GM23338 (cell line): ENCODE results near the gene RASA3. TPM values are rescaled to one million over a fixed set of nuclear protein-coding genes. Genes with fewer than 3 reads are reported as not detected.

Experiments used
- ATAC-seq: fragments of 200-7000 bp; cut with Tn5 transposase; 3 replicates; pipeline ENCODE4 v1.9.1; 2020
- DNase-seq: peaks from one replicate; pipeline ENCODE4 v3.0.0-alpha.2; 2015; ENCODE audit warnings: low spot score
- H2AFZ ChIP-seq: fragments of 200-600 bp; sonication (generic); 2 replicates; pipeline ENCODE4 v1.8.0; 2016; ENCODE audit warnings: antibody characterized with exemption, mild to moderate bottlenecking, moderate library complexity
- H3F3A ChIP-seq: fragments of 200-600 bp; sonication (generic); replicated peaks from 2 replicates; pipeline ENCODE4 v1.8.0; 2017; ENCODE audit warnings: antibody characterized with exemption, mixed run types, low read depth
- H3K27ac ChIP-seq: fragments of 200-600 bp; sonication (generic); 2 replicates; pipeline ENCODE4 v1.6.1; 2016; ENCODE audit warnings: low read depth
- H3K27me3 ChIP-seq: fragments of 200-600 bp; sonication (generic); 2 replicates; pipeline ENCODE4 v1.8.0; 2016; ENCODE audit warnings: mild to moderate bottlenecking, mixed run types, moderate library complexity; ENCODE audit not compliant: insufficient read depth
- H3K36me3 ChIP-seq: fragments of 200-600 bp; sonication (generic); 2 replicates; pipeline ENCODE4 v1.8.0; 2016; ENCODE audit warnings: mild to moderate bottlenecking; ENCODE audit not compliant: insufficient read depth
- H3K4me1 ChIP-seq: fragments of 200-600 bp; sonication (generic); 2 replicates; pipeline ENCODE4 v1.8.0; 2016; ENCODE audit warnings: mild to moderate bottlenecking, moderate library complexity; ENCODE audit not compliant: insufficient read depth
- H3K4me2 ChIP-seq: fragments of 200-600 bp; sonication (generic); 2 replicates; pipeline ENCODE4 v1.7.1; 2017; ENCODE audit warnings: mixed run types
- H3K4me3 ChIP-seq: fragments of 200-600 bp; sonication (generic); 2 replicates; pipeline ENCODE4 v1.6.1; 2016; ENCODE audit warnings: mixed run types
- H3K79me2 ChIP-seq: fragments of 200-600 bp; sonication (generic); replicated peaks from 2 replicates; pipeline ENCODE4 v1.8.0; 2017; ENCODE audit warnings: mild to moderate bottlenecking; ENCODE audit not compliant: insufficient read depth
- H3K9me2 ChIP-seq: fragments of 200-600 bp; sonication (generic); 2 replicates; pipeline ENCODE4 v1.8.0; 2017; ENCODE audit not compliant: insufficient read depth
- H4K20me1 ChIP-seq: fragments of 200-600 bp; sonication (generic); replicated peaks from 2 replicates; pipeline ENCODE4 v1.8.0; 2017; ENCODE audit warnings: mild to moderate bottlenecking; ENCODE audit not compliant: insufficient read depth
- H3K27ac Mint-ChIP-seq: 2 replicates; pipeline ENCODE4 v1.8.0; 2020; ENCODE audit warnings: inconsistent platforms, mild to moderate bottlenecking, moderate library complexity, mixed read lengths
- H3K27me3 Mint-ChIP-seq: 3 replicates; pipeline ENCODE4 v1.8.0; 2022; ENCODE audit warnings: low read depth, mild to moderate bottlenecking, moderate library complexity, mixed read lengths, inconsistent platforms; ENCODE audit not compliant: insufficient read depth, poor library complexity
- H3K36me3 Mint-ChIP-seq: 3 replicates; pipeline ENCODE4 v1.8.0; 2021; ENCODE audit warnings: low read depth, mild to moderate bottlenecking, inconsistent platforms, moderate library complexity, mixed read lengths
- H3K4me1 Mint-ChIP-seq: 3 replicates; pipeline ENCODE4 v1.8.0; 2020; ENCODE audit warnings: mild to moderate bottlenecking, inconsistent platforms, mixed read lengths
- H3K4me3 Mint-ChIP-seq: 3 replicates; pipeline ENCODE4 v1.8.0; 2021; ENCODE audit warnings: moderate library complexity, mild to moderate bottlenecking, inconsistent platforms, mixed read lengths
- H3K9me3 Mint-ChIP-seq: 3 replicates; pipeline ENCODE4 v1.8.0; 2020; ENCODE audit warnings: moderate library complexity, mild to moderate bottlenecking, inconsistent platforms, mixed read lengths
- CREB1 ChIP-seq: fragments of 250-450 bp; sonication (Bioruptor Pico); IDR thresholded peaks from 2 replicates; pipeline ENCODE4 v1.5.0; 2020; ENCODE audit warnings: low read depth, mild to moderate bottlenecking, moderate library complexity
- CTCF ChIP-seq, 2 experiments: fragments of 200-600 bp in 1 of 2; sonication (generic) in 1 of 2; conservative IDR thresholded peaks; 2 replicates each; pipeline versions ENCODE4 v1.5.1 to v1.6.1; 2016 to 2017; ENCODE audit warnings: antibody characterized with exemption in 2 of 2, low read depth in 2 of 2, mild to moderate bottlenecking in 2 of 2, moderate library complexity in 1 of 2
- ETS1 ChIP-seq: IDR thresholded peaks from 2 replicates; pipeline ENCODE4 v1.6.1; 2016; ENCODE audit warnings: antibody characterized with exemption
- EZH2 ChIP-seq: fragments of 200-600 bp; sonication (generic); IDR thresholded peaks from one replicate; pipeline ENCODE4 v1.8.0; 2017; ENCODE audit warnings: antibody characterized with exemption, mild to moderate bottlenecking, low read depth; ENCODE audit not compliant: unreplicated experiment
- EZH2phosphoT487 ChIP-seq: fragments of 200-600 bp; sonication (generic); IDR thresholded peaks from one replicate; pipeline ENCODE4 v1.8.1; 2018; ENCODE audit warnings: antibody characterized with exemption; ENCODE audit not compliant: unreplicated experiment
- JUNB ChIP-seq: IDR thresholded peaks from one replicate; pipeline ENCODE4 v1.6.1; 2016; ENCODE audit warnings: antibody characterized with exemption; ENCODE audit not compliant: unreplicated experiment
- NANOG ChIP-seq: IDR thresholded peaks from 2 replicates; pipeline ENCODE4 v1.6.1; 2016; ENCODE audit warnings: antibody characterized with exemption, borderline replicate concordance
- POLR2AphosphoS5 ChIP-seq: IDR thresholded peaks from 2 replicates; pipeline ENCODE4 v1.6.1; 2016; ENCODE audit warnings: antibody characterized with exemption, low read depth
- STAT1 ChIP-seq: IDR thresholded peaks from one replicate; pipeline ENCODE4 v1.6.1; 2016; ENCODE audit warnings: antibody characterized with exemption; ENCODE audit not compliant: unreplicated experiment
- ZNF114 ChIP-seq: fragments of 250-450 bp; sonication (Bioruptor Pico); IDR thresholded peaks from 2 replicates; pipeline ENCODE4 v1.5.0; 2020; ENCODE audit warnings: mild to moderate bottlenecking, moderate library complexity
- ZNF331 ChIP-seq: fragments of 250-450 bp; sonication (Bioruptor Pico); IDR thresholded peaks from 2 replicates; pipeline ENCODE4 v1.5.0; 2020; ENCODE audit warnings: low read depth, mild to moderate bottlenecking, moderate library complexity
- polyA plus RNA-seq: library from polyadenylated mRNA; unstranded; fragments of >200 nt; fragmentation: Nextera tagmentation; extraction: Ambion mirVana; gene quantifications from 2 replicates; pipeline ENCODE4 v1.2.1, GENCODE V29; 2016
- total RNA-seq: library from RNA; depleted of rRNA; stranded (reverse); fragments of >200 nt; shearing (Covaris generic); gene quantifications from 2 replicates; pipeline ENCODE4 v1.2.3, GENCODE V29; 2014
- TF ChIP-seq, protein P1 (sequence below): IDR thresholded peaks from one replicate; pipeline ENCODE4 v1.6.1; 2018; ENCODE audit warnings: antibody characterized with exemption; ENCODE audit not compliant: unreplicated experiment
- TF ChIP-seq, protein P2 (sequence below): fragments of 250-450 bp; sonication (Bioruptor Pico); IDR thresholded peaks from 2 replicates; pipeline ENCODE4 v1.5.0; 2020; ENCODE audit warnings: mild to moderate bottlenecking, moderate library complexity

RASA3 gene
- total and polyA plus RNA-seq, 2 experiments from 2014 or later: 11.2 to 20.7 TPM

DNA sequence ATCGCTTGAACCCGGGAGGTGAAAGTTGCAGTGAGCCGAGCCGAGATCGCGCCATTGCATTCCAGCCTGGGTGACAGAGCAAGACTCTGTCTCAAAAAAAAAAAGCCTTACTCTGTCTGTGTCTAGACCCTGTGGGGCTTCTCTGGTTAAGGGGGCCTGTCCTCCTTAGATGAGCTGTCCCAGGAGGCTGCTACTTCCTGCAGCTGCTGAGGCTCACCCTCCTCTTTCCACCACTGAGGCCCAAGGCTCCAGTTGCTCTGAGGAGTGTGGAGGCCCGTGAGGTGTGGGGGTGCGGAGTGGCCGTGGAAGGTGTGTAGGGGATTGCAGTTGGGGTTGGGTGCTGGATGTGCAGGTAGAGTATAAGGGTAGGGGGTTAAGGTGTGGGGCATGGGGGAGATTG is 22.1 kb upstream of the RASA3 start:
- Histone ChIP-seq H3K4me2 (no peak overlapping the region), H3K27ac (no peak overlapping the region), H3K27me3 (no peaks in the 10 kb centered on the region), H3F3A (no peaks in the 10 kb centered on the region), H3K9me2 (peaks cover 7% of the 10 kb centered on the region; the same call in 1 of the 2 replicates), H3K4me1 (no peaks in the 10 kb centered on the region), H3K36me3 (no peaks in the 10 kb centered on the region), H3K4me3 (no peak overlapping the region), H2AFZ (no peak overlapping the region), H4K20me1 (no peaks in the 10 kb centered on the region), H3K79me2 (no peaks in the 10 kb centered on the region)
- DNase-seq (no peak), ATAC-seq (no peak)
- no peak overlapping the region for H3K27ac Mint-ChIP-seq
- no peak for TF ChIP-seq EZH2
- no peak for TF ChIP-seq STAT1
- TF ChIP-seq CREB1: no peak
- TF ChIP-seq JUNB: no peak
- TF ChIP-seq EZH2phosphoT487: no peak
- TF ChIP-seq POLR2AphosphoS5: no peak
- no peak for TF ChIP-seq ZNF331 (CRISPR knock-in tag)
- TF ChIP-seq CTCF (conservative IDR thresholded peaks at IDR 0.05; ENCODE audit: low read depth in 2 of 2): no peak
- no peak for TF ChIP-seq NANOG
- TF ChIP-seq, protein P1, sequence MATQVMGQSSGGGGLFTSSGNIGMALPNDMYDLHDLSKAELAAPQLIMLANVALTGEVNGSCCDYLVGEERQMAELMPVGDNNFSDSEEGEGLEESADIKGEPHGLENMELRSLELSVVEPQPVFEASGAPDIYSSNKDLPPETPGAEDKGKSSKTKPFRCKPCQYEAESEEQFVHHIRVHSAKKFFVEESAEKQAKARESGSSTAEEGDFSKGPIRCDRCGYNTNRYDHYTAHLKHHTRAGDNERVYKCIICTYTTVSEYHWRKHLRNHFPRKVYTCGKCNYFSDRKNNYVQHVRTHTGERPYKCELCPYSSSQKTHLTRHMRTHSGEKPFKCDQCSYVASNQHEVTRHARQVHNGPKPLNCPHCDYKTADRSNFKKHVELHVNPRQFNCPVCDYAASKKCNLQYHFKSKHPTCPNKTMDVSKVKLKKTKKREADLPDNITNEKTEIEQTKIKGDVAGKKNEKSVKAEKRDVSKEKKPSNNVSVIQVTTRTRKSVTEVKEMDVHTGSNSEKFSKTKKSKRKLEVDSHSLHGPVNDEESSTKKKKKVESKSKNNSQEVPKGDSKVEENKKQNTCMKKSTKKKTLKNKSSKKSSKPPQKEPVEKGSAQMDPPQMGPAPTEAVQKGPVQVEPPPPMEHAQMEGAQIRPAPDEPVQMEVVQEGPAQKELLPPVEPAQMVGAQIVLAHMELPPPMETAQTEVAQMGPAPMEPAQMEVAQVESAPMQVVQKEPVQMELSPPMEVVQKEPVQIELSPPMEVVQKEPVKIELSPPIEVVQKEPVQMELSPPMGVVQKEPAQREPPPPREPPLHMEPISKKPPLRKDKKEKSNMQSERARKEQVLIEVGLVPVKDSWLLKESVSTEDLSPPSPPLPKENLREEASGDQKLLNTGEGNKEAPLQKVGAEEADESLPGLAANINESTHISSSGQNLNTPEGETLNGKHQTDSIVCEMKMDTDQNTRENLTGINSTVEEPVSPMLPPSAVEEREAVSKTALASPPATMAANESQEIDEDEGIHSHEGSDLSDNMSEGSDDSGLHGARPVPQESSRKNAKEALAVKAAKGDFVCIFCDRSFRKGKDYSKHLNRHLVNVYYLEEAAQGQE: no peak
- TF ChIP-seq, protein P2, sequence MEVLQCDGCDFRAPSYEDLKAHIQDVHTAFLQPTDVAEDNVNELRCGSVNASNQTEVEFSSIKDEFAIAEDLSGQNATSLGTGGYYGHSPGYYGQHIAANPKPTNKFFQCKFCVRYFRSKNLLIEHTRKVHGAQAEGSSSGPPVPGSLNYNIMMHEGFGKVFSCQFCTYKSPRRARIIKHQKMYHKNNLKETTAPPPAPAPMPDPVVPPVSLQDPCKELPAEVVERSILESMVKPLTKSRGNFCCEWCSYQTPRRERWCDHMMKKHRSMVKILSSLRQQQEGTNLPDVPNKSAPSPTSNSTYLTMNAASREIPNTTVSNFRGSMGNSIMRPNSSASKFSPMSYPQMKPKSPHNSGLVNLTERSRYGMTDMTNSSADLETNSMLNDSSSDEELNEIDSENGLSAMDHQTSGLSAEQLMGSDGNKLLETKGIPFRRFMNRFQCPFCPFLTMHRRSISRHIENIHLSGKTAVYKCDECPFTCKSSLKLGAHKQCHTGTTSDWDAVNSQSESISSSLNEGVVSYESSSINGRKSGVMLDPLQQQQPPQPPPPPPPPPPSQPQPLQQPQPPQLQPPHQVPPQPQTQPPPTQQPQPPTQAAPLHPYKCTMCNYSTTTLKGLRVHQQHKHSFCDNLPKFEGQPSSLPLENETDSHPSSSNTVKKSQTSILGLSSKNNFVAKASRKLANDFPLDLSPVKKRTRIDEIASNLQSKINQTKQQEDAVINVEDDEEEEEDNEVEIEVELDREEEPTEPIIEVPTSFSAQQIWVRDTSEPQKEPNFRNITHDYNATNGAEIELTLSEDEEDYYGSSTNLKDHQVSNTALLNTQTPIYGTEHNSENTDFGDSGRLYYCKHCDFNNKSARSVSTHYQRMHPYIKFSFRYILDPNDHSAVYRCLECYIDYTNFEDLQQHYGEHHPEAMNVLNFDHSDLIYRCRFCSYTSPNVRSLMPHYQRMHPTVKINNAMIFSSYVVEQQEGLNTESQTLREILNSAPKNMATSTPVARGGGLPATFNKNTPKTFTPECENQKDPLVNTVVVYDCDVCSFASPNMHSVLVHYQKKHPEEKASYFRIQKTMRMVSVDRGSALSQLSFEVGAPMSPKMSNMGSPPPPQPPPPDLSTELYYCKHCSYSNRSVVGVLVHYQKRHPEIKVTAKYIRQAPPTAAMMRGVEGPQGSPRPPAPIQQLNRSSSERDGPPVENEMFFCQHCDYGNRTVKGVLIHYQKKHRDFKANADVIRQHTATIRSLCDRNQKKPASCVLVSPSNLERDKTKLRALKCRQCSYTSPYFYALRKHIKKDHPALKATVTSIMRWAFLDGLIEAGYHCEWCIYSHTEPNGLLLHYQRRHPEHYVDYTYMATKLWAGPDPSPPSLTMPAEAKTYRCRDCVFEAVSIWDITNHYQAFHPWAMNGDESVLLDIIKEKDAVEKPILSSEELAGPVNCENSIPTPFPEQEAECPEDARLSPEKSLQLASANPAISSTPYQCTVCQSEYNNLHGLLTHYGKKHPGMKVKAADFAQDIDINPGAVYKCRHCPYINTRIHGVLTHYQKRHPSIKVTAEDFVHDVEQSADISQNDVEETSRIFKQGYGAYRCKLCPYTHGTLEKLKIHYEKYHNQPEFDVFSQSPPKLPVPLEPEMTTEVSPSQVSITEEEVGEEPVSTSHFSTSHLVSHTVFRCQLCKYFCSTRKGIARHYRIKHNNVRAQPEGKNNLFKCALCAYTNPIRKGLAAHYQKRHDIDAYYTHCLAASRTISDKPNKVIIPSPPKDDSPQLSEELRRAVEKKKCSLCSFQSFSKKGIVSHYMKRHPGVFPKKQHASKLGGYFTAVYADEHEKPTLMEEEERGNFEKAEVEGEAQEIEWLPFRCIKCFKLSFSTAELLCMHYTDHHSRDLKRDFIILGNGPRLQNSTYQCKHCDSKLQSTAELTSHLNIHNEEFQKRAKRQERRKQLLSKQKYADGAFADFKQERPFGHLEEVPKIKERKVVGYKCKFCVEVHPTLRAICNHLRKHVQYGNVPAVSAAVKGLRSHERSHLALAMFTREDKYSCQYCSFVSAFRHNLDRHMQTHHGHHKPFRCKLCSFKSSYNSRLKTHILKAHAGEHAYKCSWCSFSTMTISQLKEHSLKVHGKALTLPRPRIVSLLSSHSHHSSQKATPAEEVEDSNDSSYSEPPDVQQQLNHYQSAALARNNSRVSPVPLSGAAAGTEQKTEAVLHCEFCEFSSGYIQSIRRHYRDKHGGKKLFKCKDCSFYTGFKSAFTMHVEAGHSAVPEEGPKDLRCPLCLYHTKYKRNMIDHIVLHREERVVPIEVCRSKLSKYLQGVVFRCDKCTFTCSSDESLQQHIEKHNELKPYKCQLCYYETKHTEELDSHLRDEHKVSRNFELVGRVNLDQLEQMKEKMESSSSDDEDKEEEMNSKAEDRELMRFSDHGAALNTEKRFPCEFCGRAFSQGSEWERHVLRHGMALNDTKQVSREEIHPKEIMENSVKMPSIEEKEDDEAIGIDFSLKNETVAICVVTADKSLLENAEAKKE (CRISPR knock-in tag): no peak
- TF ChIP-seq ETS1: no peak
- no peak for TF ChIP-seq ZNF114 (CRISPR knock-in tag)
- H3K4me1 Mint-ChIP-seq: peaks cover 6% of the 10 kb centered on the region; the same call in 2 of the 3 replicates
- peaks cover 5% of the 10 kb centered on the region; the same call in 1 of the 3 replicates for H3K9me3 Mint-ChIP-seq
- H3K4me3 Mint-ChIP-seq: no peak overlapping the region
- no peaks in the 10 kb centered on the region; the same call in 2 of the 3 replicates for H3K36me3 Mint-ChIP-seq
- H3K27me3 Mint-ChIP-seq: peaks cover 5% of the 10 kb centered on the region
